Ascending aorta (tissue), 2 donors: Measurements from ENCODE around the gene TMEM222. TPM values are rescaled to one million over a fixed set of nuclear protein-coding genes. Genes with fewer than 3 reads are reported as not detected.
A peak's percentile ranks its signal among the peaks of the same experiment; 100 is the strongest.

ENCODE experiments used
- DNase-seq, 2 donors: peaks; one replicate each; pipeline ENCODE4 v3.0.0-alpha.2; 2019; ENCODE audit warnings: low spot score in 2 of 2
- H3K27ac ChIP-seq, 2 donors: fragments of 200-600 bp; sonication (generic); one replicate each; pipeline ENCODE4 v1.5.1; 2016 to 2017; ENCODE audit warnings: mild to moderate bottlenecking in 1 of 2
- H3K27me3 ChIP-seq: fragments of 200-600 bp; sonication (generic); one replicate; pipeline ENCODE4 v1.5.1; 2017
- H3K36me3 ChIP-seq, 2 donors: fragments of 200-600 bp; sonication (generic); one replicate each; pipeline ENCODE4 v1.5.1; 2016
- H3K4me1 ChIP-seq, 2 donors: fragments of 200-600 bp; sonication (generic); one replicate each; pipeline ENCODE4 v1.5.1; 2016 to 2017; ENCODE audit warnings: mild to moderate bottlenecking in 1 of 2
- H3K4me3 ChIP-seq, 2 donors: fragments of 200-600 bp; sonication (generic); one replicate each; pipeline ENCODE4 v1.5.1; 2016 to 2017; ENCODE audit warnings: mild to moderate bottlenecking in 1 of 2
- H3K9me3 ChIP-seq, 2 donors: fragments of 200-600 bp; sonication (generic); one replicate each; pipeline ENCODE4 v1.5.1; 2016
- CTCF ChIP-seq, 3 experiments: fragments of 200-600 bp in 2 of 3; fragments of 450-650 bp in 1 of 3; sonication (generic) in 2 of 3; IDR thresholded peaks; one replicate each; pipeline ENCODE4 v1.5.1; 2016 to 2019; ENCODE audit warnings: antibody characterized with exemption in 3 of 3, mild to moderate bottlenecking in 1 of 3, moderate library complexity in 1 of 3
- intact Hi-C: fragments of 100-400 bp; cut with DNase I; formaldehyde crosslinking; loops from one replicate; pipeline ENCODE4 v1.15.1; 2023
- total RNA-seq: library from RNA; depleted of rRNA; stranded (reverse); fragments of >200 nt; gene quantifications from one replicate; pipeline ENCODE4 v1.1.0, GENCODE V29; 2016

TMEM222 gene
- total RNA-seq, 1 donor from 2014 or later, result 28.6 TPM

DNA sequence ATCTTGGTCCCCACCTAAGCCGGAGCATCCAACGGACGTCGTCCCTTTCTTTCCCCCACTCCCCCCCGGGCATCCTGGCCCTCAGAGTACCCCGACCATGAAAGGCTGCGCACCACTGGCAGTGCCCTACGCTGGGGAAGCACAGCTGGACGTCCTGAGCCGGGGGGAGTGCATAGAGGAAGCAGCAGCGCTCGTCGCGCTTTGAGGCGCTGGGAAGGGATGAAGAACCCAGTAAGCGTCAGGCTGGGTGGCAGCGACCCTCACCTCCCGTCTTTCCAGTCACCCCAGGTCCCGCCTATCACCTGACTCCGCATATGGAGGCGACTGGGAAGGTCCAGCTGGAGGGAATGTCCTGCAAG is 39.1 kb downstream of the TMEM222 start:
- no peak overlapping the region for H3K4me3 ChIP-seq
- DNase-seq, result no peak
- intact Hi-C loops, result loop anchor here (10.0 kb wide), 1 partner anchor 1764 kb away; the partner anchor contains the start of gene TMEM200B
- peaks cover 11% of the 10 kb centered on the region in 2 donors for H3K4me1 ChIP-seq
- H3K9me3 ChIP-seq, result no peaks in the 10 kb centered on the region
- TF ChIP-seq CTCF (IDR thresholded peaks at IDR 0.05), result no peak
- H3K27ac ChIP-seq, result no peak overlapping the region
- no peaks in the 10 kb centered on the region for H3K27me3 ChIP-seq
- H3K36me3 ChIP-seq, result peaks cover 84 to 89% of the 10 kb centered on the region in 2 donors

- H3K27me3 ChIP-seq, result no peaks in the 10 kb centered on the region
- peaks cover 11% of the 10 kb centered on the region in 2 donors for H3K4me1 ChIP-seq
- TF ChIP-seq CTCF (IDR thresholded peaks at IDR 0.05), result no peak
- H3K36me3 ChIP-seq, result peaks cover 79 to 84% of the 10 kb centered on the region in 2 donors
- no peaks in the 10 kb centered on the region for H3K9me3 ChIP-seq
- no peak overlapping the region for H3K4me3 ChIP-seq
- H3K27ac ChIP-seq, result no peak overlapping the region
- intact Hi-C loops, result loop anchor here (10.0 kb wide), 1 partner anchor 1763 kb away; the partner anchor contains the start of gene TMEM200B
- DNase-seq, result no peak
Measured at GRCh38 chr1:27361553-27361952, 39.6 kb downstream of the TMEM222 start.

DNA sequence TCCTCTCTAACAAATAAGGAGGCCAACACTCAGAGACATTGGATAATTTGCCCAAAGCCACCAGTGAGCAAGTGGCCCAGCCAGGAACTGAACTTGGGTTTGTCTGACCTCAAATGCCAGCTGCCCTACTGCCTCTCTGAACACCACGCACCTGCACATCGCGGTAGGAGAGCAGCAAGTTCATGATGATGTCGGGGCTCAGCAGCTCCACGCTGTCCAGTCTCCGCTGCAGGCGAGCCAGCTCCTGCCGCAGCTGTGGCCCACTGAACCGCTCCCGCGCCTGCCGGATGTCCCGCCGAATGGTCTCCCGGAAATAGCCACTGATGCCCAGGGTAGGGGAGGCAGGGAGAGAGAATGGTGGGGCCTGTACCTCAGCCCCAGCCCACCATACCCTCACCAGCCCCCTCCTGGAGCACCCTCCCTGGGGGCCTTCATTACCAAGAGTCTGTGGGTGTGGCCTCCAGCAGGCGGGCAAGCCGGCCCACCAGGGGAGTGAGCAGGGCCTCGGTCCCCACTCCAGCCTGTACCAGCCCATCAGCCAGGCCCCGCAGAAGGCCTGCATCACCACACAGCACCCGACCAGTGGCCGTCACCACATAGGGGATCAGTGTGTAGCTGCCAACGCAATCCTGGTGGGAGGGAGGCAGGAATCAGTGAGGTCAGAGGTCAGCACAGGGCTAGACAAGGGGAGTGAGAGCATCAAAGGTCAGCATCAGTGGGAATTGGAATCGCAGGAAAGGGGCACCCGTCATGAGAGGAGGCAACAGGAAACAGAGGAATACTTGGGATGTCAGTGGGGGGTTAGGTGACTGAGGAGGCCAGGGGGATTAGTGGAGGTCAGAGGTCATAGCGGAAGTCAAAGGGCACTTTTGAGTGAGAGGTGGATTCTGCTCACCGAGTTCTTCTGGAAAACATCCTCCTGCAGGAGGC is 42.1 kb downstream of the TMEM222 start:
- DNase-seq, result no peak
- Histone ChIP-seq H3K27me3 (no peaks in the 10 kb centered on the region), H3K9me3 (no peaks in the 10 kb centered on the region), H3K4me3 (peak overlapping the region in 1 of 2 donors; percentile 96), H3K4me1 (peaks cover 21 to 23% of the 10 kb centered on the region in 2 donors), H3K36me3 (peaks cover 54 to 59% of the 10 kb centered on the region in 2 donors), H3K27ac (peak overlapping the region; percentile 97 to 99)
- intact Hi-C loops, result loop anchor here (2.0 to 10.0 kb wide), 2 partner anchors 361 to 1761 kb away; partner anchors contain the start of genes FAM76A and TMEM200B
- no peak for TF ChIP-seq CTCF (IDR thresholded peaks at IDR 0.05)

DNA sequence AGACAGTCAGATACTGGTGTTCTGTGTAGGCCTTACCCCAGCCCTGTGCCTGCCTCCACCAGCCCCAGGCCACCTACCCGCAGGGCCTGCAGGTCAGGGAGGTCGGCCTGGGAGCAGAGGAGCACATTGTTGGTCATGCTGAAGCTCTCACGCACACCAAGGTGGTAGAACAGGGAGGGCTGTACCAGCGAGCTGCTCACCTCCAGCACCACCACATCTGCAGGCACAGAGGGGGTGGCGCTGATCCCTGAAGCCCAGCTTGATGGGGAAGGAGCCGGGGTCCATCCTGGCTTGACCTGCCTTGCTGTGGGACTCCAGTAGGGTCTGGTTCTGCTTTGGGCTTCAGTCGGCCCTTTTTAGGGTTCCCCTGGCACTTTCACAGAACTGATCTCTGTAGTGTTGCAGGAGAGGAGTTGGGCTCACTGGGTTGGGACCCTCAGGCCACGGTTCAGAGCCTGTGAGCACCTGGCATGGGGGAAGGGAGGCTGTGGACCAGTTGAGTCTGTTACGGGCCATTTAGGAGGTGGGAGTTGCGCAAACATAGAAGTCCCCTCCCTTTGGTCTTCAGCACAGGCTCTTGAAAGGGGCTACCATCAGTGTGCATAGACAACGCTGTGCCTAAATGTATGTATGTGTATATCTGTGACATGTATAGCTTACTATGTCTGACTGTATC is 42.9 kb downstream of the TMEM222 start:
- intact Hi-C loops, result loop anchor here (1.0 to 10.0 kb wide), 4 partner anchors 27 to 1760 kb away; partner anchors contain the start of genes FAM76A, GPR3, TMEM200B and TMEM222

More for the DNA sequence above, 42.9 kb downstream of the TMEM222 start:
- peak overlapping the region; percentile 70 to 96 for H3K4me3 ChIP-seq
- no peak for TF ChIP-seq CTCF (IDR thresholded peaks at IDR 0.05)
- H3K4me1 ChIP-seq, result peaks cover 21 to 23% of the 10 kb centered on the region in 2 donors
- H3K9me3 ChIP-seq, result no peaks in the 10 kb centered on the region
- no peaks in the 10 kb centered on the region for H3K27me3 ChIP-seq
- H3K36me3 ChIP-seq, result peaks cover 46 to 51% of the 10 kb centered on the region in 2 donors
- DNase-seq, result no peak
- H3K27ac ChIP-seq, result peak overlapping the region; percentile 97 to 99
